K562 (cell line): ENCODE data around the gene NCBP2. TPM values are rescaled to one million over a fixed set of nuclear protein-coding genes. Genes with fewer than 3 reads are reported as not detected.

Experiments
- CBX2 ChIP-seq: fragments of 200-600 bp; sonication (generic); IDR thresholded peaks from one replicate; pipeline ENCODE4 v1.6.1; 2012; ENCODE audit warnings: mild to moderate bottlenecking, low read length, inconsistent platforms; ENCODE audit not compliant: insufficient read depth, poor library complexity, severe bottlenecking
- IRF2 ChIP-seq: sonication (generic); formaldehyde crosslinking; IDR thresholded peaks from 2 replicates; pipeline ENCODE4 v1.8.1; 2022; ENCODE audit warnings: mild to moderate bottlenecking, missing genetic modification reagents
- NCOA1 ChIP-seq: fragments of 450-650 bp; IDR thresholded peaks from 2 replicates; pipeline ENCODE4 v1.6.1; 2016; ENCODE audit warnings: low read depth
- RBM25 ChIP-seq: fragments of 200-400 bp; formaldehyde crosslinking; IDR thresholded peaks from 2 replicates; pipeline ENCODE4 v1.6.1; 2018; ENCODE audit warnings: low read length, low read depth, moderate library complexity; ENCODE audit not compliant: severe bottlenecking
- SIX5 ChIP-seq, 2 experiments: IDR thresholded peaks; 2 replicates each; pipeline ENCODE4 v1.6.1; 2011; ENCODE audit warnings: low read length in 2 of 2, borderline replicate concordance in 1 of 2, low read depth in 1 of 2, mild to moderate bottlenecking in 1 of 2, moderate library complexity in 1 of 2; ENCODE audit not compliant: insufficient read depth in 1 of 2
- SMAD2 ChIP-seq: fragments of 150-350 bp; IDR thresholded peaks from 2 replicates; pipeline ENCODE4 v1.6.1; 2014; ENCODE audit warnings: low read depth, mild to moderate bottlenecking, low read length
- ZBTB8A ChIP-seq: fragments of 450-650 bp; IDR thresholded peaks from 2 replicates; pipeline ENCODE4 v1.6.1; 2018; ENCODE audit warnings: mild to moderate bottlenecking, moderate library complexity; ENCODE audit not compliant: partially characterized antibody
- ZFP1 ChIP-seq: fragments of 450-650 bp; formaldehyde crosslinking; IDR thresholded peaks from 2 replicates; pipeline ENCODE4 v1.4.0; 2020; ENCODE audit warnings: mild to moderate bottlenecking, mixed read lengths
- ZNF584 ChIP-seq: fragments of 200-800 bp; sonication (Bioruptor generic); IDR thresholded peaks from 2 replicates; pipeline ENCODE4 v1.6.1; 2016; ENCODE audit warnings: low read depth, mild to moderate bottlenecking, missing genetic modification characterization, missing compliant biosample characterization
- ZNF586 ChIP-seq: fragments of 450-650 bp; formaldehyde crosslinking; conservative IDR thresholded peaks from 2 replicates; pipeline ENCODE4 v1.4.0; 2020; ENCODE audit warnings: mild to moderate bottlenecking, moderate library complexity
- ZNF780A ChIP-seq: fragments of 250-450 bp; sonication (Bioruptor Pico); IDR thresholded peaks from 2 replicates; pipeline ENCODE4 v1.5.0; 2021; ENCODE audit warnings: mild to moderate bottlenecking
- polyA plus RNA-seq, 8 experiments: library from polyadenylated mRNA; depleted of rRNA in 4 of 8; stranded (reverse) in 5 of 8; unstranded in 3 of 8; fragments of >200 nt; fragmentation: Nextera tagmentation in 2 of 8; fragmentation: Illumina TruSeq in 1 of 8; extraction: Ambion mirVana in 2 of 8; extraction: Trizol in 1 of 8; gene quantifications; 2 replicates each; pipeline versions ENCODE4 v1.2.1 to v1.2.3, GENCODE V29; 2011 to 2014; ENCODE audit warnings: inconsistent platforms in 1 of 8, missing spikeins in 1 of 8
- total RNA-seq, 7 experiments: library from RNA; depleted of rRNA in 6 of 7; stranded (reverse); fragments of >200 nt in 6 of 7; fragmentation: Illumina TruSeq in 2 of 7; extraction: Trizol in 2 of 7; gene quantifications; 2 replicates each; pipeline versions ENCODE4 v1.2.1 to v1.2.3, GENCODE V29; 2011 to 2021; ENCODE audit warnings: low replicate concordance in 1 of 7
- TF ChIP-seq, protein P1 (sequence below): fragments of 250-450 bp; sonication (Bioruptor Pico); IDR thresholded peaks from 2 replicates; pipeline ENCODE4 v1.5.0; 2022; ENCODE audit warnings: mild to moderate bottlenecking
- TF ChIP-seq, protein P2 (sequence below): fragments of 450-650 bp; IDR thresholded peaks from 2 replicates; pipeline ENCODE4 v1.6.1; 2016; ENCODE audit warnings: mild to moderate bottlenecking
- TF ChIP-seq, protein P3 (sequence below): fragments of 250-450 bp; sonication (Bioruptor Pico); IDR thresholded peaks from 2 replicates; pipeline ENCODE4 v1.8.0; 2022; ENCODE audit warnings: inconsistent platforms
- TF ChIP-seq, protein P4 (sequence below): sonication (generic); formaldehyde crosslinking; IDR thresholded peaks from 2 replicates; pipeline ENCODE4 v1.8.0; 2022; ENCODE audit warnings: mild to moderate bottlenecking, low read depth, missing genetic modification reagents

NCBP2 gene
- total and polyA plus RNA-seq, 9 of the 15 experiments (the other 6 are each of a cell fraction or from before 2014, with no cell fraction given): 56.4 to 102 (median 82.3) TPM

DNA sequence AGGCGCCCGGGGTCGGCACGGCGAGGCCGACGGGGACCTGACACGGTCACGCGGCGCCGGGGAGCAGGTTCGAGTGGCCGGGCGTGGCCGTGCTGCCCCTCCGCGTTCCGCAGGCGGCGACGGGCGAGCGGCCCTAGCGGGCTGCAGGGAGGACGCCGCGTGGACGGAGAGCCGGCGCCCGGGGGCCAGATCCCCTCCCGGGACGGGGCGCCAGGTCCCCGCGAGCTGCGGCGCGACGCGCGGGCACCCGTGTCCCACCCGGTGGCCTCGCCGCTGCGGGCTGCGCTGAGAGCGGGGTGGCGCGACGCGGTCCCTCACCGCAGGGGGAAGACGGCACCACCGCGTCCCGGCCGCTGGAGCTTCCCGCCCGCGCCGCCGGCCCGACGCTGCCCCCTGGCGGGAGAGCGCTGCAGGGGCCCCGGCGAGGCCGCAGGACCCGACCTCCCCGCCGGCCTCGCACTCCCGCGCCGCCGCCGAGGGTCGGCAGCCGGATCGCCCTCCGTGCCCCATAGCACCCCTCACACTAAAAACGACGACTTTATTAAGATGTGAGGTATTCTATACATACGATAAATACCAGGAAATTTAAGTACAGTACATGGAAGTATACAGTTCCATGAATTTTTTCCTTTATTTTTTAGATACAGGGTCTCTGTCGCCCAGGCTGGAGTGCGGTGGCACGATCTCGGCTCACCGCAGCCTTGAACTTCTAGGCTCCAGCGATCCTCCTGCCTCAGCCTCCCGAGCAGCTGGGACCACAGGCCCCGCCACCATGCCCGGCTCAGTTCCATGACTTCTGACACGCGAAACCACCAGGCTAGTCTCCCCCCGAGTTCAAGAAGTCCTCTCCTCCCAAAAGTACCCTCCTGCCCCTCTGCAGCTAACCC lies 27.6 kb upstream of the NCBP2 start (continued):
- TF ChIP-seq, protein P1, sequence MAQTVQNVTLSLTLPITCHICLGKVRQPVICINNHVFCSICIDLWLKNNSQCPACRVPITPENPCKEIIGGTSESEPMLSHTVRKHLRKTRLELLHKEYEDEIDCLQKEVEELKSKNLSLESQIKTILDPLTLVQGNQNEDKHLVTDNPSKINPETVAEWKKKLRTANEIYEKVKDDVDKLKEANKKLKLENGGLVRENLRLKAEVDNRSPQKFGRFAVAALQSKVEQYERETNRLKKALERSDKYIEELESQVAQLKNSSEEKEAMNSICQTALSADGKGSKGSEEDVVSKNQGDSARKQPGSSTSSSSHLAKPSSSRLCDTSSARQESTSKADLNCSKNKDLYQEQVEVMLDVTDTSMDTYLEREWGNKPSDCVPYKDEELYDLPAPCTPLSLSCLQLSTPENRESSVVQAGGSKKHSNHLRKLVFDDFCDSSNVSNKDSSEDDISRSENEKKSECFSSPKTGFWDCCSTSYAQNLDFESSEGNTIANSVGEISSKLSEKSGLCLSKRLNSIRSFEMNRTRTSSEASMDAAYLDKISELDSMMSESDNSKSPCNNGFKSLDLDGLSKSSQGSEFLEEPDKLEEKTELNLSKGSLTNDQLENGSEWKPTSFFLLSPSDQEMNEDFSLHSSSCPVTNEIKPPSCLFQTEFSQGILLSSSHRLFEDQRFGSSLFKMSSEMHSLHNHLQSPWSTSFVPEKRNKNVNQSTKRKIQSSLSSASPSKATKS: no peak
- TF ChIP-seq CBX2 (no peak), SMAD2 (no peak), SIX5 (IDR thresholded peaks at IDR 0.05; ENCODE audit: borderline replicate concordance in 1 of 2, insufficient read depth in 1 of 2, low read depth in 1 of 2, low read length in 2 of 2) (no peak), ZNF780A (CRISPR knock-in tag) (no peak), ZBTB8A (no peak), IRF2 (CRISPR knock-in tag) (no peak), ZFP1 (CRISPR knock-in tag) (no peak), ZNF584 (CRISPR knock-in tag) (no peak; the same call in 1 of the 2 replicates), NCOA1 (no peak), ZNF586 (CRISPR knock-in tag) (no peak), RBM25 (peak; percentile 2)
- TF ChIP-seq, protein P2, sequence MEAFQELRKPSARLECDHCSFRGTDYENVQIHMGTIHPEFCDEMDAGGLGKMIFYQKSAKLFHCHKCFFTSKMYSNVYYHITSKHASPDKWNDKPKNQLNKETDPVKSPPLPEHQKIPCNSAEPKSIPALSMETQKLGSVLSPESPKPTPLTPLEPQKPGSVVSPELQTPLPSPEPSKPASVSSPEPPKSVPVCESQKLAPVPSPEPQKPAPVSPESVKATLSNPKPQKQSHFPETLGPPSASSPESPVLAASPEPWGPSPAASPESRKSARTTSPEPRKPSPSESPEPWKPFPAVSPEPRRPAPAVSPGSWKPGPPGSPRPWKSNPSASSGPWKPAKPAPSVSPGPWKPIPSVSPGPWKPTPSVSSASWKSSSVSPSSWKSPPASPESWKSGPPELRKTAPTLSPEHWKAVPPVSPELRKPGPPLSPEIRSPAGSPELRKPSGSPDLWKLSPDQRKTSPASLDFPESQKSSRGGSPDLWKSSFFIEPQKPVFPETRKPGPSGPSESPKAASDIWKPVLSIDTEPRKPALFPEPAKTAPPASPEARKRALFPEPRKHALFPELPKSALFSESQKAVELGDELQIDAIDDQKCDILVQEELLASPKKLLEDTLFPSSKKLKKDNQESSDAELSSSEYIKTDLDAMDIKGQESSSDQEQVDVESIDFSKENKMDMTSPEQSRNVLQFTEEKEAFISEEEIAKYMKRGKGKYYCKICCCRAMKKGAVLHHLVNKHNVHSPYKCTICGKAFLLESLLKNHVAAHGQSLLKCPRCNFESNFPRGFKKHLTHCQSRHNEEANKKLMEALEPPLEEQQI: no peak
- TF ChIP-seq, protein P3, sequence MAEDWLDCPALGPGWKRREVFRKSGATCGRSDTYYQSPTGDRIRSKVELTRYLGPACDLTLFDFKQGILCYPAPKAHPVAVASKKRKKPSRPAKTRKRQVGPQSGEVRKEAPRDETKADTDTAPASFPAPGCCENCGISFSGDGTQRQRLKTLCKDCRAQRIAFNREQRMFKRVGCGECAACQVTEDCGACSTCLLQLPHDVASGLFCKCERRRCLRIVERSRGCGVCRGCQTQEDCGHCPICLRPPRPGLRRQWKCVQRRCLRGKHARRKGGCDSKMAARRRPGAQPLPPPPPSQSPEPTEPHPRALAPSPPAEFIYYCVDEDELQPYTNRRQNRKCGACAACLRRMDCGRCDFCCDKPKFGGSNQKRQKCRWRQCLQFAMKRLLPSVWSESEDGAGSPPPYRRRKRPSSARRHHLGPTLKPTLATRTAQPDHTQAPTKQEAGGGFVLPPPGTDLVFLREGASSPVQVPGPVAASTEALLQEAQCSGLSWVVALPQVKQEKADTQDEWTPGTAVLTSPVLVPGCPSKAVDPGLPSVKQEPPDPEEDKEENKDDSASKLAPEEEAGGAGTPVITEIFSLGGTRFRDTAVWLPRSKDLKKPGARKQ (CRISPR knock-in tag): 0 out of 2 replicates have a peak, but pooled peaks have one; percentile 14
- TF ChIP-seq, protein P4, sequence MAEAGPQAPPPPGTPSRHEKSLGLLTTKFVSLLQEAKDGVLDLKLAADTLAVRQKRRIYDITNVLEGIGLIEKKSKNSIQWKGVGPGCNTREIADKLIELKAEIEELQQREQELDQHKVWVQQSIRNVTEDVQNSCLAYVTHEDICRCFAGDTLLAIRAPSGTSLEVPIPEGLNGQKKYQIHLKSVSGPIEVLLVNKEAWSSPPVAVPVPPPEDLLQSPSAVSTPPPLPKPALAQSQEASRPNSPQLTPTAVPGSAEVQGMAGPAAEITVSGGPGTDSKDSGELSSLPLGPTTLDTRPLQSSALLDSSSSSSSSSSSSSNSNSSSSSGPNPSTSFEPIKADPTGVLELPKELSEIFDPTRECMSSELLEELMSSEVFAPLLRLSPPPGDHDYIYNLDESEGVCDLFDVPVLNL (CRISPR knock-in tag): no peak
